OCI-LY7 (cell line): ENCODE measurements around the gene MXRA8. TPM values are rescaled to one million over a fixed set of nuclear protein-coding genes. Genes with fewer than 3 reads are reported as not detected.

Experiments
- BruUV-seq: library from RNA; stranded (reverse); fragments of 400-500 nt; replicated peaks from 2 replicates; lab custom pipeline; 2021; lab: Mats Ljungman, UMichigan
- CTCF ChIA-PET: fragments of 300-600 bp; sonication (Branson Sonifier 250); formaldehyde crosslinking; loops from one replicate; lab custom pipeline; 2022; ENCODE audit warnings: antibody characterized with exemption; ENCODE audit not compliant: unreplicated experiment; lab: Charles Lee
- POLR2A ChIA-PET: fragments of 300-600 bp; sonication (Branson Sonifier 250); formaldehyde crosslinking; loops from one replicate; lab custom pipeline; 2022; ENCODE audit warnings: antibody characterized with exemption; lab: Charles Lee
- DNase-seq: peaks from one replicate; pipeline ENCODE4 v3.0.0-alpha.2; 2015; ENCODE audit warnings: low spot score
- H2AFZ ChIP-seq: fragments of 200-600 bp; sonication (generic), shearing (Covaris generic); 2 replicates; pipeline ENCODE4 v1.6.1; 2014; ENCODE audit warnings: mild to moderate bottlenecking, antibody characterized with exemption, low read length, moderate library complexity
- H3K27ac ChIP-seq: fragments of 200-600 bp; sonication (generic); 2 replicates; pipeline ENCODE4 v1.5.1; 2014; ENCODE audit warnings: mixed run types, low read depth, mild to moderate bottlenecking, moderate library complexity, low read length, inconsistent platforms; ENCODE audit not compliant: poor library complexity, severe bottlenecking
- H3K36me3 ChIP-seq: fragments of 200-600 bp; sonication (generic); 2 replicates; pipeline ENCODE4 v1.6.1; 2014; ENCODE audit warnings: mild to moderate bottlenecking, antibody characterized with exemption, low read length, moderate library complexity, mixed read lengths; ENCODE audit not compliant: insufficient read depth
- H3K4me1 ChIP-seq: fragments of 200-600 bp; sonication (generic); 2 replicates; pipeline ENCODE4 v1.5.1; 2014; ENCODE audit warnings: mild to moderate bottlenecking, low read length; ENCODE audit not compliant: insufficient read depth, poor library complexity, severe bottlenecking
- H3K4me2 ChIP-seq: fragments of 200-600 bp; sonication (generic); 2 replicates; pipeline ENCODE4 v1.6.1; 2014; ENCODE audit warnings: mild to moderate bottlenecking, low read length
- H3K4me3 ChIP-seq: fragments of 200-600 bp; sonication (generic); 2 replicates; pipeline ENCODE4 v1.5.1; 2014; ENCODE audit warnings: mild to moderate bottlenecking, low read depth, low read length; ENCODE audit not compliant: poor library complexity, severe bottlenecking
- H3K79me2 ChIP-seq: fragments of 200-600 bp; sonication (generic); 2 replicates; pipeline ENCODE4 v1.6.1; 2016; ENCODE audit warnings: low read depth, mild to moderate bottlenecking, low read length, moderate library complexity, mixed read lengths; ENCODE audit not compliant: insufficient read depth
- H3K9me2 ChIP-seq: fragments of 200-600 bp; sonication (generic); 2 replicates; pipeline ENCODE4 v1.6.1; 2016; ENCODE audit warnings: mild to moderate bottlenecking, low read length, mixed read lengths; ENCODE audit not compliant: insufficient read depth
- H3K9me3 ChIP-seq: fragments of 200-600 bp; sonication (generic); 2 replicates; pipeline ENCODE4 v1.6.1; 2014; ENCODE audit warnings: mild to moderate bottlenecking, mixed run types, low read length, mixed read lengths
- H4K20me1 ChIP-seq: fragments of 200-600 bp; sonication (generic); 2 replicates; pipeline ENCODE4 v1.6.1; 2014; ENCODE audit warnings: mild to moderate bottlenecking, antibody characterized with exemption, low read length, moderate library complexity, mixed read lengths; ENCODE audit not compliant: insufficient read depth
- EZH2phosphoT487 ChIP-seq: fragments of 200-600 bp; sonication (generic); IDR thresholded peaks from 2 replicates; pipeline ENCODE4 v1.6.1; 2018; ENCODE audit warnings: low read depth, borderline replicate concordance, mild to moderate bottlenecking, mixed run types, antibody characterized with exemption, low read length, moderate library complexity, mixed read lengths
- intact Hi-C: fragments of 100-400 bp; cut with micrococcal nuclease; formaldehyde crosslinking; loops from one replicate; pipeline ENCODE4 v1.10.0; 2022; ENCODE audit not compliant: unreplicated experiment
- total RNA-seq, 2 experiments: library from RNA; depleted of rRNA in 1 of 2; stranded (reverse); fragments of >200 nt in 1 of 2; shearing (Covaris generic) in 1 of 2; gene quantifications; 2 replicates each; pipeline ENCODE4 v1.2.3, GENCODE V29; 2014 to 2022
- TF ChIP-seq, protein P1 (sequence below): fragments of 200-600 bp; sonication (generic); conservative IDR thresholded peaks from 2 replicates; pipeline ENCODE4 v1.5.1; 2014; ENCODE audit warnings: mild to moderate bottlenecking, antibody characterized with exemption, low read length, moderate library complexity, mixed read lengths

The MXRA8 gene
- total RNA-seq, 2 experiments from 2014 or later = not detected

DNA sequence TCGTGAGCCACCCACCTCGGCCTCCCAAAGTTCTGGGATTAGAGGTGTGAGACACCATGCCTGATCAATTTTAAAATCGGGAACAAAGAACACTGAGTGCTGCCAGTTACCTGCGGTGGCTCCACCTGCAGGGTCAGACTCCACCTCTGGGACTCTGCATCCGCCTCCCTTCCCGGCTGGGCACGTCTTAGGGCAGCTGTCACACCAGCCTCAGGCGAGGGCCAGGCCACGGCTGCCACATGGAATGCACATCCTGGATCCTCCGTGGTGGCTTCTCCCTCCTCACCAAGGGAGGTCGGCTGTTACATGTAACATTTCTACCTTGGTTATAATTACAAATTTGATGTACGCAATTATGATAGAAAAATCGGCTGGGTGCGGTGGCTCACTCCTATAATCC lies 5.9 kb upstream of the MXRA8 start:
- Histone ChIP-seq H3K27ac (no peak overlapping the region), H2AFZ (no peak overlapping the region), H3K36me3 (0 out of 2 replicates have a peak, but pooled peaks cover 2% of the 10 kb centered on the region), H3K9me3 (peaks cover 17% of the 10 kb centered on the region), H3K4me2 (no peak overlapping the region), H4K20me1 (no peaks in the 10 kb centered on the region), H3K4me1 (no peaks in the 10 kb centered on the region), H3K79me2 (no peaks in the 10 kb centered on the region), H3K9me2 (no peaks in the 10 kb centered on the region), H3K4me3 (no peak overlapping the region)
- BruUV-seq = no TSS peak
- intact Hi-C loops = no loop called here
- ChIA-PET POLR2A (no interaction called here), CTCF (no interaction called here)
- DNase-seq = no peak
- no peak for TF ChIP-seq EZH2phosphoT487
- TF ChIP-seq, protein P1, sequence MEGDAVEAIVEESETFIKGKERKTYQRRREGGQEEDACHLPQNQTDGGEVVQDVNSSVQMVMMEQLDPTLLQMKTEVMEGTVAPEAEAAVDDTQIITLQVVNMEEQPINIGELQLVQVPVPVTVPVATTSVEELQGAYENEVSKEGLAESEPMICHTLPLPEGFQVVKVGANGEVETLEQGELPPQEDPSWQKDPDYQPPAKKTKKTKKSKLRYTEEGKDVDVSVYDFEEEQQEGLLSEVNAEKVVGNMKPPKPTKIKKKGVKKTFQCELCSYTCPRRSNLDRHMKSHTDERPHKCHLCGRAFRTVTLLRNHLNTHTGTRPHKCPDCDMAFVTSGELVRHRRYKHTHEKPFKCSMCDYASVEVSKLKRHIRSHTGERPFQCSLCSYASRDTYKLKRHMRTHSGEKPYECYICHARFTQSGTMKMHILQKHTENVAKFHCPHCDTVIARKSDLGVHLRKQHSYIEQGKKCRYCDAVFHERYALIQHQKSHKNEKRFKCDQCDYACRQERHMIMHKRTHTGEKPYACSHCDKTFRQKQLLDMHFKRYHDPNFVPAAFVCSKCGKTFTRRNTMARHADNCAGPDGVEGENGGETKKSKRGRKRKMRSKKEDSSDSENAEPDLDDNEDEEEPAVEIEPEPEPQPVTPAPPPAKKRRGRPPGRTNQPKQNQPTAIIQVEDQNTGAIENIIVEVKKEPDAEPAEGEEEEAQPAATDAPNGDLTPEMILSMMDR = no peak

DNA sequence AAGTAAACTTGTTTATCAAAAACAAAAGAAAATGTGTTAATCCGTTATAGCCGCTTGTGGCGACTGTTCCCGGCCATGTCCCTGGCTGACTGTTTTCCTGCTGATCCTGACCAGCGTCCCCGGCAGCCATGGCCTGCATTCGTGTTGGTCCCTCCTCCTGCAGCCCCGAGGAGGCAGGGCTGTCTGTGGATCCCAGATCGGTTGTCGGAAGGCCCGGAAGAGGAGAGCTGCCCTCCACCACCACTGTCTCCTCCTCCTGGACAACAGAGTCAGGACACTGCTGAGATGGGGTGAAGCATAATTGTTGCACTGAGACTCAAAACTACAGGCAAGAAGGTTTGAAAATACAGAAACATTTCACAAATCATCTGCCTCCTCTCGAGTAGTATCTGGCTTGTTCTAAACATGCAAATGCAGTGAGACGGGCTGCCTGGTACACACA lies 3.6 kb upstream of the MXRA8 start:
- Histone ChIP-seq H3K4me3 (no peak overlapping the region), H3K36me3 (no peaks in the 10 kb centered on the region), H4K20me1 (no peaks in the 10 kb centered on the region), H3K4me1 (no peaks in the 10 kb centered on the region), H3K9me3 (peaks cover 14% of the 10 kb centered on the region), H3K4me2 (no peak overlapping the region), H3K9me2 (no peaks in the 10 kb centered on the region), H3K79me2 (no peaks in the 10 kb centered on the region), H2AFZ (no peak overlapping the region), H3K27ac (no peak overlapping the region)
- intact Hi-C loops = no loop called here
- no peak for DNase-seq
- no TSS peak for BruUV-seq
- CTCF ChIA-PET = no interaction called here
- POLR2A ChIA-PET = no interaction called here
- TF ChIP-seq, protein P1 = no peak
- TF ChIP-seq EZH2phosphoT487 = no peak

- Histone ChIP-seq H3K4me2 (no peak overlapping the region), H3K36me3 (no peaks in the 10 kb centered on the region), H3K9me2 (no peaks in the 10 kb centered on the region), H2AFZ (no peak overlapping the region), H4K20me1 (no peaks in the 10 kb centered on the region), H3K4me3 (no peak overlapping the region), H3K27ac (no peak overlapping the region), H3K4me1 (no peaks in the 10 kb centered on the region), H3K79me2 (no peaks in the 10 kb centered on the region), H3K9me3 (peaks cover 8% of the 10 kb centered on the region)
- no peak for DNase-seq
- TF ChIP-seq, protein P1 = no peak
- TF ChIP-seq EZH2phosphoT487 = no peak
- intact Hi-C loops = no loop called here
- POLR2A ChIA-PET = no interaction called here
- CTCF ChIA-PET = no interaction called here
- no TSS peak for BruUV-seq
Observed at GRCh38 chr1:1361233-1361981, 3.1 kb upstream of the MXRA8 start.
